Right lobe of liver (tissue), 4 donors: ENCODE data around the gene KRT38.

ENCODE experiments used
- POLR2A ChIP-seq: fragments of 450-650 bp; IDR thresholded peaks from one replicate; pipeline ENCODE4 v1.6.1; 2017; ENCODE audit warnings: antibody characterized with exemption, mild to moderate bottlenecking
- TF ChIP-seq, protein P1 (sequence below), 4 donors: fragments of 200-600 bp in 3 of 4; fragments of 450-650 bp in 1 of 4; IDR thresholded peaks; one replicate each; pipeline versions ENCODE4 v1.5.1 to v1.8.0; 2016 to 2022; ENCODE audit warnings: antibody characterized with exemption in 4 of 4, mild to moderate bottlenecking in 2 of 4
- donor health status: DM: no; HTN: no; CAD: no.
- donor health status: DM: no; HTN: no; CAD: no.
- donor health status: DM: no; HTN: yes; CAD: no.

GRCh38 chr17:41396340-41396739 lies 44.4 kb downstream of the KRT38 start:
- TF ChIP-seq POLR2A, result no peak
- TF ChIP-seq, protein P1, sequence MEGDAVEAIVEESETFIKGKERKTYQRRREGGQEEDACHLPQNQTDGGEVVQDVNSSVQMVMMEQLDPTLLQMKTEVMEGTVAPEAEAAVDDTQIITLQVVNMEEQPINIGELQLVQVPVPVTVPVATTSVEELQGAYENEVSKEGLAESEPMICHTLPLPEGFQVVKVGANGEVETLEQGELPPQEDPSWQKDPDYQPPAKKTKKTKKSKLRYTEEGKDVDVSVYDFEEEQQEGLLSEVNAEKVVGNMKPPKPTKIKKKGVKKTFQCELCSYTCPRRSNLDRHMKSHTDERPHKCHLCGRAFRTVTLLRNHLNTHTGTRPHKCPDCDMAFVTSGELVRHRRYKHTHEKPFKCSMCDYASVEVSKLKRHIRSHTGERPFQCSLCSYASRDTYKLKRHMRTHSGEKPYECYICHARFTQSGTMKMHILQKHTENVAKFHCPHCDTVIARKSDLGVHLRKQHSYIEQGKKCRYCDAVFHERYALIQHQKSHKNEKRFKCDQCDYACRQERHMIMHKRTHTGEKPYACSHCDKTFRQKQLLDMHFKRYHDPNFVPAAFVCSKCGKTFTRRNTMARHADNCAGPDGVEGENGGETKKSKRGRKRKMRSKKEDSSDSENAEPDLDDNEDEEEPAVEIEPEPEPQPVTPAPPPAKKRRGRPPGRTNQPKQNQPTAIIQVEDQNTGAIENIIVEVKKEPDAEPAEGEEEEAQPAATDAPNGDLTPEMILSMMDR (IDR thresholded peaks at IDR 0.05), result no peak
